UCSD-AML1 (cell line): Measurements from ENCODE around the gene GMIP.
"Not testable (repeated sequence)": the region's sequence is repeated elsewhere in the genome, so short reads cannot be mapped to it uniquely, and the experiment has no call there.

Source experiments
- DNase-seq: peaks from one replicate; lab custom pipeline; 2025; ENCODE audit not compliant: unreplicated experiment; lab: John Stamatoyannopoulos, UW

Gene GMIP

DNA sequence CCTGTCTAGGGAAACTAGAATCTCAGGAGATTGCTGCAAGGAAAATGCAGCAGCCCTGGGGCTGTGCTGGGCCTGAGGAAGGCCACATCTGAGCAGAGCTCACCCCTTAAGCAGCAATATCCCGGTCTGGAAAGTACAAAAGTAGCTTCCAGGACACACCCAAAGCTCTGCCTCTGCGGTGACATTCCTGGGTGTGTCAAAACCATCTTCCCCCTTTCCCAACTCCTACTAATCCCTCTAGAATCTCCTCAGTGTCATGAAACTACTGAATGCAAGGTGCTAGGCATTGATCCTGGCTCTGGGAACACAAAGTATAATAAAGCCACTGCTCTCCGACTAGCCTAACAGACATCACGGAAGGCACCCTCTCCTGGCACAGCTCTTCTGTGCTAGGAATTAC is 30.0 kb downstream of the GMIP start:
- no peak for DNase-seq

DNA sequence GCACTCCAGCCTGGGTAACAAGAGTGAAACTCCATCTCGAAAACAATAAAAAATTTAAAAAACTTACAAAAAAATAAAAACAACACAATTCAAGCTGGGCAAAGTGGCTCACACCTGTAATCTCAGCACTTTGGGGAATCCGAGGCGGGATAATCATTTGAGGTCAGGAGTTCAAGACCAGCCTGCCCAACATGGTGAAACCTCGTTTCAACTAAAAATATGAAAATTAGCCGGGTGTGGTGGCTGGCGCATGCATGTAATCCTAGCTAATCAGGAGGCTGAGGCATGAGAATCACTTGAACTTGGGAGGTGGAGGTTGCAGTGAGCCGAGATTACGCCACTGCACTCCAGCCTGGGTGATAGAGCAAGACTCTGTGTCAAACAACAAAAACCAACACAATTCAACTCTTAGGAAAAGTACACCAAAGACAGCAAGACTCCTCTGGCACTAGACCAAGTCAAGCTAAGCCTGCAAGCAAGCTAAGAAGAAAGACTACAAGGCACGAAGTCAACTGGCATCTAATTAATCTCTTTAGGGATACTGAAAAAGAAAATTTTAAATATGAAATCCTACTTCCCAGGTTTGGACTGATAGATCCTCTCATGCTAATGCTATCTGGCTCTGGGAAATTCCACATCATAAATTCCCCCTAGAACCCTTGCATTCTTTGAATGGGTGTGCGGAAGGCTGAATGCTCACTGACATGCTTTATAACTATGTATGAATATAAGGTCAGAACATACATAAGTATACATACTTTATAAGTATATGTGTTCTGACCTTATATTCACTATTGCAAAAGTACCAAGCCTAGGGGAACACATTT is 32.9 kb downstream of the GMIP start:
- no peak for DNase-seq

DNA sequence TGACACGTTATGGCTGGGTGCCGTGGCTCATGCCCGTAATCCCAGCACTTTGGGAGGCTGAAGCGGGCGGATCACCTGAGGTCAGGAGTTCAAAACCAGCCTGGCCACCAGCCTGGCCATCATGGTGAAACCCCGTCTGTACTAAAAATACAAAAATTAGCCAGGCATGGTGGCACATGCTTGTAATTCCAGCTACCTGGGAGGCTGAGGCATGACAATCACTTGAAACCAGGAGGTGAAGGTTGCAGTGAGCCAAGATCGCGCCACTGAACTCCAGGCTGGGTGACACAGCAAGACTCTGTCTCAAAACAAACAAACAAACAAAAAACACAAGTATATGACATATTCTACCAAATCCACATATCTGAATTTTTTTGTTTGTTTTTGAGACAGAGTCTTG is 36.8 kb downstream of the GMIP start:
- not testable (repeated sequence) for DNase-seq

DNA sequence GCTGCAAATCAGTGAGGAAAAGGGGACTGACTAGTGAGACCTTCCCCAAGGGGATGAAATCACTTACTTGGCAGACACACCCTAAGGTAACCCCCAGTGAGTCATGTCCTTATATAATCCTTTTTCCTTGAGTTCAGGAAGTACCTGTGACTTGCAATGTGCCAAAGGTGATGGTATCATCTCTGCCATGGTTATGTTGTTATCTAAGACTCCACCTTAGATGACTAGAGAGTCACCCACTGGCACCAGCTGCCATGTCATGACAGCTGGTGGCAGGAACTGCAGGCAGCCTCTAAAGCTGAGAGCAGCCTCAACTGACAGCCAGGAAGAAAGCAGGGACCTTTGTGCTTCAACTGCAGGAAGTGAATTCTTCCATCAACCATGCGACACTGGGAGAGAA is 37.4 kb downstream of the GMIP start:
- no peak for DNase-seq

DNA sequence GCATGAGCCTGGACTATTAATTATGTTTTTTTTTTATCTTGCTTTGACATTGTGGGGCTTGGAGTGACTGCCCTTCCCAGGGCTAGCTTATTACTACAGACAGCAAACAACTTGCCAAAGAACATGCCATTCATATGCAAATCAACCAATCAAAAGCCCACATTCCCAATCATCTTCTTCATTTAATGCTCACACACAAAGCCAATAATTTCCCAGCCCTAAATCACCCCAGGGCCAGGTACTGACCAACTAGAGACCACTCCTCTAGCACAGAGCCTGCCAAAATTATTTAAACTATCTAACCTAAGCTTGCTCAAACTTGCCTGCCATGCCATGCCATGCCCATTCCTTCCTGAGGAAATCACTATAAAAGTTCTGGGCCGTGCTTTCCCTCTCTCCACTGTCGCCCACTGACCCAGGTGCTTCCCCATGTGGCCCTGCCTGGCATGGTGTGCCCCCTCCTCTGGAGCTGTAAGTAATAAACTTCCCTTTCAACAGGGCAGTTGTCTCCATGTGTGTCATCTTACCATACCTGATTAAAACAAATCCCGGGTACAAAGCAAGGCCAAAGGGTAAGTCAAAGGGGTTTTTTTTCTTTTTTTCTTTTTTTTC is 40.6 kb downstream of the GMIP start:
- DNase-seq, result no peak

DNA sequence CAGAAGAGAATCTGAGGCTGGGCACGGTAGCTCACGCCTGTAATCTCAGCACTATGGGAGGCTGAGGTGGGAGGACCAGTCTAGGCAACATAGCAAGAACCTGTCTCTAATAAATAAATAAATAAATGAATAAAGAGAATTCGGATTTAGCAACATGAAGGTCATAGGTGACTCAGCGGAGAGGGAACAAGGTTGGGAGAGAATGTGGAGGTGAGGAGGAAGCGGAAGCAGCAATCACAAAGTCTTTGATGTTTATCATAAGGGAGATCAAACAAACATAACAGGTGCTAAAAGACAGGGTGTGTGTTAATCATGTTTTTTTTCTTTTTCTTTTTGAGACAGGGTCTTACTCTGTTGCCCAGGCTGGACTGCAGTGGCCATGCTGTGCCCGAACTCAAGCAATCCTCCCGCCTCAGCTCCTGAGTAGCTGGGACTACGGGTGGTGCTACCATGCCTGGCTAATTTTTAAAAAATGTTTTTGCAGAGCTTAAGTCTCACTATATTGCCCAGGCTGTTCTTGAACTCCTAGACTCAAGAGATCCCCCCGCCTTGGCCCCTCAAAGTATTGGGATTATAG is 41.2 kb downstream of the GMIP start:
- no peak for DNase-seq

DNA sequence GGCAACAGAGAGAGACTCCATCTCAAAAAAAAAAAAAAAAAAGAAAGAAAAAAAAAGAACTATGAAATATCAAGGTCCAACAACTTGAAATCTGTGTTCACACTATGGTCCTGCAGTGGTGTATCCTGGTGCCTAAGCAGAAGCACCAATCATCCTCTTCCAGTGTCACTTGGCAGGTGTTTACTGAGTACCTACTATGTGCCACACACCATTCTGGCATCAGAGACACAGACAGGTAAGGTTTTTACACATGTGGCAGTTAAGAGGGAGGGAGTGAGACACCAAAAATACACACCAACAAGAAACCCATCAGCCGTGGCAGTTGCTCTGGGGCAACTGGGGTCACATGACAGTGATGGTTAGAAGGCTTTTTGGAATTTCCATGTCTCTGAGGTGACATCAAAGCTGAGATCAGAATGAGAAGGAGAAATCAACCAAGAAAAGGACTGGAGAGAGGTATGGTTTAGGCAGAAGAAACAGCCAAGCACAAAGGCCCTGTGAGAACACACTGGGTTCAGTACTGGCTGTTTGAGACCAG is 42.6 kb downstream of the GMIP start:
- DNase-seq, result no peak

DNA sequence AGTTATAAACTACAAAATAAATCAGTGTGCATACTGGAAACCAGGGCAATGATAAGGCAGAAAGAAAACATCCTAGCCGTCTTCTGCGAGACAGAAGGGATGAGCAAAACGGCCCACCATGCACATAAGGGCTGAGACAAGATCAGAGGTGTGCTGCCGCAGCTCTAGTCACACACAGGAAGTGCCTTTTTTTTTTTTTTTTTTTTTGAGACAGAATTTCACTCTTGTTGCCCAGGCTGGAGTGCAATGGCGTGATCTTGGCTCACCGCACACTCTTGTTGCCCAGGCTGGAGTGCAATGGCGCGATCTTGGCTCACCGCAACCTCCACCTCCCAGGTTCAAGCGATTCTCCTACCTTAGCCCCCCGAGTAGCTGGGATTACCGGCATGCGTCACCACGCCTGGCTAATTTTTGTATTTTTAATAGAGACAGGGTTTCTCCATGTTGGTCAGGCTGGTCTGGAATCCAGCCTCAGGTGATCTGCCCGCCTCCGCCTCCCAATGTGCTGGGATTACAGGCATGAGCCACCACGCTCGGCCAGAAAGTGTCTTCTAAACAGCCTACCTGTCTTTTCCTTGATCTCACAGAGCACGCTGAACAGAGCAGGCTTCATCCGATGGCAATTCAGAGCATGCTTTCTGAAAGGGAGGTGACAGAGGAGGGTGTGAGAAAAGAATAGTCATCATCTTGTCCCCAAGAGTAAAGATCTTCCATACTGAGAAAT is 44.6 kb downstream of the GMIP start:
- DNase-seq, result not testable (repeated sequence)

DNA sequence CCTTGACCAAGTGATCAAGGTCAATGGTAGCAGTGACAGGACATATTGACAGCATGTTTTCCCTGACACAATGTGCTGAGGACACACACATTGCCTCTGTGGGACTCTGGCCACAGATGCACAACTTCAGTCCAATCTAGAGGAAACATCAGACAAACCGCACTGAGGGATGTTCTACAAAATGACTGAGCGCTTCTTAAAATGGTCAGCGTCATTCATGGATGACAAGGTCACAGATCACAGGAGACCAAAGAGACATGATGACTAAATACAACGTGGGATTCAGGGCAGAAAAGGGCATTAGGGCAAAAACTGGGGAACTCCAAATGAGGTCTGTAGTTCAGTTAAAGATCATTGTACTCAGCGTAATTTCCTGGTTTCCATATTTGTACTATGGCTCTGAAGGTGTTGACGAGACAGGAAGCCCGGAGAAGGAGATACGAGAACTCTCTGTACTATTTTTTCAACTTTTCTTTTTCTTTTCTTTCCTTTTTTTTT is 45.6 kb downstream of the GMIP start:
- no peak for DNase-seq

DNA sequence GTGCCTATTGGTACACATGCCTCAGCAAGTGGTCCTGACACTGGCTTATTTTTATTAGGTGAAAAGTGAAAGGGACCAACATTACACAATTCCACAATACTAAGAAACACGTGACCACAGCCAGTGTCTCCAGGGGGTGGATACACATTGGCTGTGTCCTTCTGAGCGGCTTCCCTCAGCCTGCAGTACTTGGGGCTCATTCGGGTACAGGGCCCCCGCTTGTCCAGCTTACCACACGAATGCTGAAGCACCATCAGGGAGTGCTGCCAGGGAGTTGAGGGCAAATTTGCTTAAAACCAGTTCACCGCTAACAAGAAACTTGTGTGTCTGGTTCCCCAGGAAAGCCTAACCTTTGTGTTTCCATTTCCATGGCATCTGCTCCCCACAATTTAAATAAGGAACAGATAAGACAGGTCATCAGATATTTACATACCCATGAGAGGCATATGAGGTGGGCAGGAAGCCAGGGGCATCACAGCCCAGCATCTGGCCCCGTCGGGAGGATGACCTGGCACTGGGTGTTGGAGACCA is 48.2 kb downstream of the GMIP start:
- DNase-seq, result no peak

DNA sequence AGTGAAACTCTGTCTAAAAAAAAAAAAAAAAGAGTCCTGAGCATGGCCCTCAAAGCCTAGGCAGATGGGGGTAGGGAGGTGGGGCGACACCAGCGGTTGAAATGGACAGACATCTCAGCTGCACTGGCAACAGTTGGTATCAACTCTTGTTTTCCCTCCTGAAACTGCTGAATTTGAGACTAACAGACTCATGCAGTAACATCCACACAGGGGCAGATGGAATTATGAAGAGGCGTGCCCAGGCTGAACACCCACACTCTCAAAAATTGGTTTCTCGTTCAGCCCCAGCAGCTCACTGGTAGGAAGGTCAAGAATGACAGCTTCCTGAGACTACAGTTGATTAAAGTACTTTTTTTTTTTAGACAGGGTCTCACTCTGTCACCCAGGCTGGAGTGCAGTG is 49.1 kb downstream of the GMIP start:
- no peak for DNase-seq

DNA sequence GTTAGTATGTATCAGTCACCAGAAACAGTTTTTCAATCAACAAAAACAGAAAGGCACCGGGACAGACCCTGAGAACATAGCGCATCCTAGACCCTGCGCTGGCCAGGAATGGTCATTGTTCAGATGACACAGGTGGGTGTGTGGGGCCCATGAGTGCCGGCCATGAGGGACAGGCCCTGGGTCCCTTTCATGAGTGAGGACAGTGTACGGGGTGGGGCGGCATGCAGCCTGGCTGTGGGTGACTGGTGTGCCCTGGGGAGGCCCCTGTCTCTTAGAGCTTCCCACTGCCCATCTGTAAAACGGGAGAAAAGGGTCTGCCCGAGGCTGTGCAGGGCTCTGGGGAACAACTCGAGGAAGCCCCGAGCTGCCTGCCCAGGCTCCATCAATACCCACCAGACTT is 50.8 kb downstream of the GMIP start:
- DNase-seq, result no peak

DNA sequence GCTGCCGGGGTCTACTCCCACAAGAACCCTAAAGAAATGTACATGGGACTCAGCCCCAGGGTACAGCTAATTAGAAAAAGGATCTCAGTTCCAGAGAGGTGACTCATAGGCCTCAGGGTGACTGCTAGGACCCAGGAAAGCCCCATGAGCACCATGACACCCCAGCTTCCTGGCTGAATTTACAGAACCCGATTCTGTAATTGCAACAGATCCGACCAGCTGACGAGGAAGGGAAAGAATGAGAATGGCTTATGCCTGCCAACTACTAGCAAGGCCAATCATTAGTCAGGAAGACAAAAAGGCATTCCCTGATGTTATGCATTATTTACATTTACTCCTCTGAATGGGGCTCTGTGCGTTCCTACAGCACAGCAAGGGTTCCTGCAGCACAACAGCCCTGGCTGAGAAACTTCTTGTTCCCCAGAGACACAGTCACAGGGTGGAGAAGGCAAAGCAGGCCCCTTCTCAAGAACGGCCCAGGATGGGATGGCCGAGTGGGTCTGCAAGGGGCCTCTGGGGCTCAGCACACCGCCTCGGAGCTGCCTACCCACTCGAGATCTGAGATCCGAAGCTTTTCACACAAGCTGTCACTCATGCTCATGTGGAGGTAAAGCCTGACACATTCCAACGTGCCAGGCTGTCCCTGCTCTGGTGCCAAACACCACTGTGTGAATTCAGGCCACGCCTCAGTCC is 52.2 kb downstream of the GMIP start:
- no peak for DNase-seq

DNA sequence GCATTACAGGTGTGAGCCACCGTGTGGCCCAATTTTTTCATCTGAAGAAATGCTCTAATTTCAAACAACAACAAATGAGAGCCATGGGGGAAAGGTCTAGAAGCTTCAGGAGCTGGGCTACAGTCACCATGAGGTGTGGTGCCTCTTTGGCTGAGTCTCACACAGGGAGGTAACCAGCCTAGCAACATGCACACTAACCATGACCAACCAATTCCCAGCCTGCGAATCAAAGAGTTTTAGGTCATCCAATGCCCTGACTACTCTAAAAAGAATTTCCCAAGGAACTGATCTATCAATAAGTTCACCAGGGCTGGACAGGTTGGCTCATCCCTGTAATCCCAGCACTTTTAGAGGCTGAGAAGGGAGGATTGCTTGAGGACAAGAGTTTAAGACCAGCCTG is 54.9 kb downstream of the GMIP start:
- DNase-seq, result no peak

DNA sequence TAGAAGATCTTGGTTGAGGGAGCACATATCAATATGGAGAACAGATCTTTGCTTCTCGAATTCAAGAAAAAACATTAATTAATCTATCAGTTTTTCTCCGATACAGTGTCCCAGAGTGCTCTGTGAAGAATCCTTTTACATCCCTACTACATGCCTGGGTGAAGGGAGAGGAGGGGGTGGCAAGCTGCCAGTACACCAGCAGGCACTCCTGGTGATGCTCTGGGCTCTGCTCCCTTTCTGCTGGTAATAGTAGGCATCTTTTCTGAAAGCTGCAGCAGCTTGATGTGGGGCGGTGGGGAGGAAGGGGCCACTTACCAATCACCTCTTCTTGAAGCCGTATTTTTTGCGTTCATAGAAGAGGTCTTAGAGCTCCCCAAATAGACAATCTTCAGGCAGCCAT is 55.7 kb downstream of the GMIP start:
- DNase-seq, result no peak

DNA sequence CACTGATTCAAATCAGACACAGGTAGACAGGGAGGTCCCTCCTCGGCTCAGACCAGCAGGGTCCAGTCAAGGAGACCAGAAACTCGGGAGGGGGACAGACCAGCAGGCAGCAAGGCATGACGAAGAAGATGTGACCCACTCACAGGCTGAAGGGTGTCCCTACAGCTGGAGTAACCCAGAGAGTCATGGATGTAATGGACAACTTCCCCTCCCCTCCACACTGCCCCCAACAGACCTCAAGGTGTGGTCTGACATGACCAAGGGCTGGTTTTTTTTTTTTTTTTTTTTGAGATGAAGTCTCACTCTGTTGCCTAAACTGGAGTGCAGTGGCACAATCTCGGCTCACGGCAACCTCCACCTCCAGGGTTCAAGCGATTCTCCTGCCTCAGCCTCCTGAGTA is 59.1 kb downstream of the GMIP start:
- no peak for DNase-seq

DNA sequence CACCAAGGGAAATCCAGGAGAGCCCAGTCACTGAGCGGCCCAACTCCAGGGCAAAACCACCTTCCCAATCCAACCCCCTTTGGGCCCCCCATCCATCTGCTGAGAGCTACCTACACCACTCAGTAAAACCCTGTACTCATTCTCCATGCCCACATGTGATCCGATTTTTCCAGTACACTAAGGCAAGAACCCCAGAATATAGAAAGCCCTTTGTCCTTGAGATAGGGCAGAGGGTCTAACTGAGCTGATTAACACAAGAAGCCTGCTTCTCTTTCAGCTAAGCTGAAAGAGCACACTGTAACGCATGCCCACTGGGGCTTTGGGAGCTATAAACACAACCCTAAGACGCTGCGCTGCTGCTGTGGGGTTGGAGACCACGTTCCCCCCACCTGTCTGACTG is 61.0 kb downstream of the GMIP start:
- no peak for DNase-seq

DNA sequence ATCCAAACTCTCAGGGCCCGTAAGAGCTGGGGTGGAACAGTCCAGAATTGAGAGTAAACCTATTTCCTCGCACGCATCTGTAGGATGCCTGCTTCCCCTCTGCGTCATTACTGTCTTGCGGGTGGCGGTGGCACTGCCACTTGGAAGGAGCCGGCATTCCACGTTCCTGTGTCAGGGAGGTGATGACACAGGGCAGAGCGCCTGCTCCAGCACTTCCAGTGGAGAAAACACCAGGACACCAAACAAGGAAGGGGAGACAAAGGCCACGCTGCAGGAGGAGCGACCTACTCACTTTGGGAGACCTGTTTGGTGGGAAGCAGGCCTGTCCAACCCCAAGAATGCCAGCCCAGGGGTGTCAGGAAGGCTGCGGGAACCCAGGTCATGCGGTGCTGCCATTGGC is 62.1 kb downstream of the GMIP start:
- DNase-seq, result no peak

DNA sequence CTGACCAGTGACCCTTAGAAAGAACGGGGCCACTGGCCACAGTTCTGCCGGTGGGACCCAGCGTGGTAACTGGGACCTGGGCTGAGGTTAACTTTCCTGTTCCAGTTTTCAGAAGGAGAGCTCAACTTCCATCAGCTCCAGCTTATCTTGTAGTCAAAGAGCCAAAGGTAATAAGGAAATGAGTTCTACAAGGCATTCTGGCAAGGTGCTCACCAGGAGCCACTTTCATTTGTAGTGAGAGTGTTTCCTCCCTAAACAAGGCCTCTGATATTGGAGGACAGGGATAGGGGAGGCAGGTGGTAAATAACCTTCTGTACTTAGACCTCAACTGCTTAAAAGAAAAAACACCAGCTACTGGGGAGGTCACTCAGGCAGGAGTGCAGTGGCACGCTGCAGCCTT is 63.0 kb downstream of the GMIP start:
- DNase-seq, result no peak

DNA sequence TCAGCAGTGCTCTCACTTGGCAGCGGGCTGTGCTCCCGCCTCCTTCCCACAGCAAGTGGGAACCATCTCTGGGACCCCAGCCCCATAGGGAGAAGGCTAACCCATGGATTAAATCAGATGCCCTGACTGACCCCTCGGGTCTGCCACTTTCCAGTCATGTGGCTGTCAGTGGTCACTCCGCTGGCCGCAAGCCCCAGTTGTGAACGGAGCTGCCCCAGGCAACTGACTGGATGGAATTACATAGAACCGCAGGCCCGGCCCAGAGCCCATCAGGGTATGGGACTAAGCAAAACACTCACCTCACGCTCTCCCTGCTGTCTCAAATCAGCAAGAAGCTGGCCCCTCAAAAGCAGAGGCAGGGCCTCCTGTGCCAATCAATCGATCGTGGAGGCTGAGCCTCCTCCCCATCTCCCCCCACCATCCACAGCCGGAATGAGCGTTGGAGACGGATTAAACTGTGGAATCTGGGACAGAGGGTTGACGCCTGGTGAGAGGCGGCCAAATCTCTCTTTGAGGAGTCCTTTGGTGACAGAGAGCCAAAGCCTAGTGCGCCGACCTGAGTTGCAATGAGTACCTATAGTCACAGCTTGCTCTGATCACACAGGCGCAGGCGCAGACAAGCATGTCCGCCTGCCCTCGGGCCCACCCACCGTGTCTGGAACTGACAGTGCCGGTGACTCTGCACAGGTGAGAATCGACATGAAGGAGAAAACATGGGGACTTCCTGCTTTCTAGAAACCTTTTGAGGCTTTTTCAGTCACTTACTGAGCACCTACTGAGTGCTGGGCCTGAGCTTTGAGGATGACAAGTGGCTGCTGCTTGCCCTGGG is 63.7 kb downstream of the GMIP start:
- no peak for DNase-seq
